Activated B cell treated with CpG ODN at 0.5 μM for 24 hours (primary cell): ENCODE measurements around the gene FFAR4. TPM values are rescaled to one million over a fixed set of nuclear protein-coding genes. Genes with fewer than 3 reads are reported as not detected.

Source experiments
- ATAC-seq: fragments of 200-7000 bp; cut with Tn5 transposase; one replicate; pipeline ENCODE4 v1.10.0; 2021; ENCODE audit warnings: low read depth, mild to moderate bottlenecking, moderate library complexity
- CTCF ChIA-PET: fragments of 350-600 bp; sonication (Branson Sonifier 250); formaldehyde crosslinking; loops from one replicate; lab custom pipeline; 2021; ENCODE audit warnings: antibody characterized with exemption; lab: Charles Lee
- POLR2A ChIA-PET: fragments of 350-600 bp; sonication (Branson Sonifier 250); formaldehyde crosslinking; loops from one replicate; lab custom pipeline; 2021; ENCODE audit warnings: antibody characterized with exemption; lab: Charles Lee
- DNase-seq: peaks from one replicate; pipeline ENCODE4 v3.0.0; 2022
- H3K27ac Mint-ChIP-seq: one replicate; pipeline ENCODE4 v1.8.0; 2020; ENCODE audit warnings: mixed read lengths
- H3K27me3 Mint-ChIP-seq: one replicate; pipeline ENCODE4 v1.8.0; 2021; ENCODE audit warnings: mixed read lengths
- H3K36me3 Mint-ChIP-seq: one replicate; pipeline ENCODE4 v1.8.0; 2021; ENCODE audit warnings: low read depth, mixed read lengths
- H3K4me1 Mint-ChIP-seq: one replicate; pipeline ENCODE4 v1.8.0; 2021; ENCODE audit warnings: mixed read lengths
- H3K4me3 Mint-ChIP-seq: one replicate; pipeline ENCODE4 v1.8.0; 2020; ENCODE audit warnings: mild to moderate bottlenecking, mixed read lengths
- H3K9me3 Mint-ChIP-seq: one replicate; pipeline ENCODE4 v1.8.0; 2020; ENCODE audit warnings: mixed read lengths
- CTCF ChIP-seq: fragments of 200-600 bp; IDR thresholded peaks from one replicate; pipeline ENCODE4 v1.8.0; 2022; ENCODE audit warnings: antibody characterized with exemption, mild to moderate bottlenecking
- intact Hi-C: fragments of 100-400 bp; cut with micrococcal nuclease; formaldehyde crosslinking; loops from one replicate; pipeline ENCODE4 v1.15.1; 2024
- total RNA-seq: library from RNA; stranded (reverse); gene quantifications from 2 replicates; pipeline ENCODE4 v1.2.3, GENCODE V29; 2022

FFAR4 gene
- total RNA-seq, 1 donor from 2014 or later = not detected

GRCh38 chr10:93552780-93553179 lies 13.7 kb upstream of the FFAR4 start:
- intact Hi-C loops = no loop called here
- no peak for ATAC-seq
- Mint-ChIP-seq H3K9me3 (no peaks in the 10 kb centered on the region), H3K4me3 (no peak overlapping the region), H3K36me3 (no peaks in the 10 kb centered on the region), H3K27me3 (peaks cover 5% of the 10 kb centered on the region), H3K4me1 (no peaks in the 10 kb centered on the region), H3K27ac (no peak overlapping the region)
- ChIA-PET POLR2A (no interaction called here), CTCF (interaction anchor here (1.5 kb wide), 1 partner anchor 306 kb away, joined by 6 read pairs; no protein-coding TSS in a partner anchor)
- DNase-seq = no peak
- TF ChIP-seq CTCF = no peak

- no peaks in the 10 kb centered on the region for H3K36me3 Mint-ChIP-seq
- H3K4me3 Mint-ChIP-seq = no peak overlapping the region
- peaks cover 2% of the 10 kb centered on the region for H3K27me3 Mint-ChIP-seq
- ChIA-PET POLR2A (no interaction called here), CTCF (interaction anchor here (0.7 to 2.5 kb wide), 6 partner anchors 67 to 368 kb away, joined by 3 to 33 read pairs (median 8); no protein-coding TSS in a partner anchor)
- H3K27ac Mint-ChIP-seq = no peak overlapping the region
- ATAC-seq (no peak), DNase-seq (no peak)
- intact Hi-C loops = loop anchor here (1.0 kb wide), 1 partner anchor 263 kb away; no protein-coding TSS in a partner anchor
- H3K9me3 Mint-ChIP-seq = no peaks in the 10 kb centered on the region
- H3K4me1 Mint-ChIP-seq = no peaks in the 10 kb centered on the region
- TF ChIP-seq CTCF = no peak
These were observed 12.8 kb upstream of the FFAR4 start for GRCh38 chr10:93553482-93554315.

- CTCF ChIA-PET = interaction anchor here (0.7 to 2.5 kb wide), 8 partner anchors 11 to 367 kb away, joined by 3 to 33 read pairs (median 6); no protein-coding TSS in a partner anchor
- H3K36me3 Mint-ChIP-seq = no peaks in the 10 kb centered on the region
- no peak overlapping the region for H3K4me3 Mint-ChIP-seq
- intact Hi-C loops = loop anchor here (1.0 kb wide), 1 partner anchor 262 kb away; no protein-coding TSS in a partner anchor
- TF ChIP-seq CTCF = no peak
- H3K27me3 Mint-ChIP-seq = peaks cover 2% of the 10 kb centered on the region
- no peaks in the 10 kb centered on the region for H3K4me1 Mint-ChIP-seq
- ATAC-seq = no peak
- H3K27ac Mint-ChIP-seq = no peak overlapping the region
- POLR2A ChIA-PET = no interaction called here
- DNase-seq = no peak
- H3K9me3 Mint-ChIP-seq = no peaks in the 10 kb centered on the region
These were observed 12.2 kb upstream of the FFAR4 start for GRCh38 chr10:93554316-93554663.

GRCh38 chr10:93554760-93555432 lies 11.6 kb upstream of the FFAR4 start:
- POLR2A ChIA-PET = interaction anchor here (0.5 kb wide), 1 partner anchor 130 kb away, joined by 10 read pairs; no protein-coding TSS in a partner anchor
- Mint-ChIP-seq H3K4me1 (no peaks in the 10 kb centered on the region), H3K27me3 (peaks cover 2% of the 10 kb centered on the region), H3K36me3 (no peaks in the 10 kb centered on the region), H3K4me3 (no peak overlapping the region), H3K9me3 (no peaks in the 10 kb centered on the region), H3K27ac (no peak overlapping the region)
- intact Hi-C loops = loop anchor here (1.0 kb wide), 2 partner anchors 125 to 261 kb away; no protein-coding TSS in a partner anchor
- TF ChIP-seq CTCF = no peak
- no peak for ATAC-seq
- CTCF ChIA-PET = interaction anchor here (0.7 to 2.5 kb wide), 10 partner anchors 11 to 367 kb away, joined by 3 to 33 read pairs (median 5); no protein-coding TSS in a partner anchor
- peak; percentile 31 for DNase-seq

GRCh38 chr10:93559490-93559889 lies 7.0 kb upstream of the FFAR4 start:
- DNase-seq = no peak
- Mint-ChIP-seq H3K27ac (no peak overlapping the region), H3K9me3 (no peaks in the 10 kb centered on the region), H3K36me3 (no peaks in the 10 kb centered on the region), H3K4me1 (no peaks in the 10 kb centered on the region), H3K27me3 (peaks cover 12% of the 10 kb centered on the region), H3K4me3 (no peak overlapping the region)
- POLR2A ChIA-PET = no interaction called here
- CTCF ChIA-PET = no interaction called here
- ATAC-seq = no peak
- no peak for TF ChIP-seq CTCF
- intact Hi-C loops = no loop called here
